SK-N-SH (cell line): Measurements from ENCODE around the gene IKBKE. TPM values are rescaled to one million over a fixed set of nuclear protein-coding genes. Genes with fewer than 3 reads are reported as not detected.

Experiments used
- CTCF ChIA-PET: fragments of 300-600, 350-600 bp; formaldehyde crosslinking; extraction: SDS; loops from one replicate; lab custom pipeline; 2021; lab: Yijun Ruan, JAX
- POLR2A ChIA-PET: fragments of 350-600 bp; sonication (Branson Sonifier 250); formaldehyde crosslinking; extraction: SDS; loops from one replicate; lab custom pipeline; 2020; ENCODE audit warnings: antibody characterized with exemption, inconsistent platforms; lab: Yijun Ruan, JAX
- DNase-seq: peaks from one replicate; pipeline ENCODE4 v3.0.0; 2012
- H2AFZ ChIP-seq: fragments of 200-600 bp; sonication (generic); 2 replicates; pipeline ENCODE4 v1.8.1; 2016; ENCODE audit warnings: antibody characterized with exemption, mild to moderate bottlenecking, low read depth
- H3F3A ChIP-seq: fragments of 200-600 bp; sonication (generic); replicated peaks from 2 replicates; pipeline ENCODE3; 2016; ENCODE audit warnings: antibody characterized with exemption, mild to moderate bottlenecking; ENCODE audit not compliant: insufficient read depth
- H3K27ac ChIP-seq, 2 experiments: fragments of 200-500 bp in 1 of 2; fragments of 200-600 bp in 1 of 2; sonication (Bioruptor generic) in 1 of 2; sonication (generic), shearing (Covaris generic) in 1 of 2; 2 replicates each; pipeline versions ENCODE4 v1.5.1 to v1.6.1; 2014 to 2016; ENCODE audit warnings: low read depth in 2 of 2, inconsistent platforms in 1 of 2, low read length in 1 of 2, mild to moderate bottlenecking in 1 of 2, mixed read lengths in 1 of 2
- H3K27me3 ChIP-seq: fragments of 200-600 bp; sonication (generic), shearing (Covaris generic); 2 replicates; pipeline ENCODE4 v1.6.1; 2016; ENCODE audit warnings: mixed run types; ENCODE audit not compliant: insufficient read depth
- H3K36me3 ChIP-seq, 2 experiments: fragments of 200-500 bp in 1 of 2; fragments of 200-600 bp in 1 of 2; sonication (Bioruptor generic) in 1 of 2; sonication (generic) in 1 of 2; replicated peaks in 1 of 2; 2 replicates each; pipeline versions ENCODE3 to v1.5.1; 2014 to 2016; ENCODE audit warnings: low read length in 1 of 2, mild to moderate bottlenecking in 1 of 2; ENCODE audit not compliant: insufficient read depth in 2 of 2, control insufficient read depth in 1 of 2
- H3K4me1 ChIP-seq, 2 experiments: fragments of 200-500 bp in 1 of 2; fragments of 200-600 bp in 1 of 2; sonication (Bioruptor generic) in 1 of 2; sonication (generic), shearing (Covaris generic) in 1 of 2; 2 replicates each; pipeline versions ENCODE4 v1.5.1 to v1.6.1; 2014 to 2016; ENCODE audit warnings: low read depth in 1 of 2, low read length in 1 of 2, mixed run types in 1 of 2; ENCODE audit not compliant: insufficient read depth in 2 of 2, control insufficient read depth in 1 of 2
- H3K4me2 ChIP-seq: fragments of 200-600 bp; sonication (generic), shearing (Covaris generic); 2 replicates; pipeline ENCODE4 v1.6.1; 2017; ENCODE audit warnings: mixed run types
- H3K4me3 ChIP-seq, 2 experiments: fragments of 200-500 bp in 1 of 2; fragments of 200-600 bp in 1 of 2; sonication (Bioruptor generic) in 1 of 2; sonication (generic), shearing (Covaris generic) in 1 of 2; 2 replicates each; pipeline versions ENCODE4 v1.5.1 to v1.8.1; 2014 to 2016; ENCODE audit warnings: low read depth in 2 of 2, inconsistent platforms in 1 of 2, low read length in 1 of 2, mild to moderate bottlenecking in 1 of 2, mixed read lengths in 1 of 2, moderate library complexity in 1 of 2
- H3K79me2 ChIP-seq: fragments of 200-600 bp; sonication (generic); 2 replicates; pipeline ENCODE4 v1.8.1; 2017; ENCODE audit warnings: mild to moderate bottlenecking; ENCODE audit not compliant: insufficient read depth
- H3K9ac ChIP-seq: fragments of 200-600 bp; sonication (generic); 2 replicates; pipeline ENCODE4 v1.6.1; 2017; ENCODE audit warnings: mixed run types
- H3K9me2 ChIP-seq: fragments of 200-600 bp; sonication (generic); 2 replicates; pipeline ENCODE4 v1.6.1; 2017; ENCODE audit warnings: mixed run types
- H3K9me3 ChIP-seq: fragments of 200-600 bp; sonication (generic); 2 replicates; pipeline ENCODE4 v1.6.1; 2017; ENCODE audit warnings: mixed run types, mild to moderate bottlenecking, moderate library complexity
- H4K20me1 ChIP-seq: fragments of 200-600 bp; sonication (generic); 2 replicates; pipeline ENCODE4 v1.6.1; 2017; ENCODE audit warnings: mild to moderate bottlenecking, mixed run types; ENCODE audit not compliant: insufficient read depth
- EP300 ChIP-seq, 2 experiments: IDR thresholded peaks; 2 replicates each; pipeline versions ENCODE4 v1.4.0 to v1.6.1; 2012; ENCODE audit warnings: borderline replicate concordance in 1 of 2, low read depth in 1 of 2, low read length in 1 of 2
- EZH2phosphoT487 ChIP-seq: fragments of 200-600 bp; sonication (generic); IDR thresholded peaks from 2 replicates; pipeline ENCODE4 v1.6.1; 2017; ENCODE audit warnings: low read depth, mixed run types, mild to moderate bottlenecking, antibody characterized with exemption, moderate library complexity, borderline replicate concordance
- FOXJ3 ChIP-seq: sonication (generic); formaldehyde crosslinking; IDR thresholded peaks from 2 replicates; pipeline ENCODE4 v1.5.1; 2020; ENCODE audit warnings: mild to moderate bottlenecking, missing genetic modification reagents
- FOXM1 ChIP-seq: IDR thresholded peaks from 2 replicates; pipeline ENCODE4 v1.4.0; 2012; ENCODE audit warnings: low read depth, mild to moderate bottlenecking
- GABPA ChIP-seq: IDR thresholded peaks from 2 replicates; pipeline ENCODE4 v1.4.0; 2012; ENCODE audit warnings: low read depth, mild to moderate bottlenecking
- MEF2A ChIP-seq: IDR thresholded peaks from 2 replicates; pipeline ENCODE4 v1.4.0; 2012; ENCODE audit warnings: low read depth, borderline replicate concordance
- MXI1 ChIP-seq: IDR thresholded peaks from 2 replicates; pipeline ENCODE4 v1.6.1; 2012; ENCODE audit warnings: mild to moderate bottlenecking, low read depth, low read length, improper control_type of control experiment
- NFIC ChIP-seq: IDR thresholded peaks from 2 replicates; pipeline ENCODE4 v1.4.0; 2012; ENCODE audit warnings: borderline replicate concordance
- RAD21 ChIP-seq: IDR thresholded peaks from 2 replicates; pipeline ENCODE4 v1.6.1; 2012; ENCODE audit warnings: mild to moderate bottlenecking, low read length
- RCOR1 ChIP-seq: fragments of 150-350 bp; IDR thresholded peaks from 2 replicates; pipeline ENCODE4 v1.6.1; 2017; ENCODE audit warnings: antibody characterized with exemption, low read length
- RFX5 ChIP-seq: IDR thresholded peaks from 2 replicates; pipeline ENCODE4 v1.6.1; 2012; ENCODE audit warnings: mild to moderate bottlenecking, improper control_type of control experiment, low read length
- TCF12 ChIP-seq: IDR thresholded peaks from 2 replicates; pipeline ENCODE4 v1.4.0; 2012
- TEAD4 ChIP-seq: IDR thresholded peaks from 2 replicates; pipeline ENCODE4 v1.4.0; 2012; ENCODE audit warnings: mild to moderate bottlenecking, borderline replicate concordance; ENCODE audit not compliant: insufficient read depth
- YY1 ChIP-seq: IDR thresholded peaks from 2 replicates; pipeline ENCODE4 v1.4.0; 2012; ENCODE audit warnings: low read depth, mild to moderate bottlenecking
- WGBS: methylation state at CpG from one replicate; pipeline ENCODE4 v1.1.6; 2017; ENCODE audit warnings: low lambda C conversion rate; 5-methylcytosine and 5-hydroxymethylcytosine counted together
- polyA plus RNA-seq, 3 experiments: library from polyadenylated mRNA; depleted of rRNA; stranded (reverse); fragments of >200 nt; gene quantifications; 2 replicates each; pipeline ENCODE4 v1.2.3, GENCODE V29; 2012
- TF ChIP-seq, protein P1 (sequence below): IDR thresholded peaks from 2 replicates; pipeline ENCODE4 v1.4.0; 2012; ENCODE audit warnings: low read depth, borderline replicate concordance
- TF ChIP-seq, protein P2 (sequence below): fragments of 150-350 bp; IDR thresholded peaks from 2 replicates; pipeline ENCODE4 v1.6.1; 2017; ENCODE audit warnings: antibody characterized with exemption, low read length, low read depth, borderline replicate concordance
- TF ChIP-seq, protein P3 (sequence below): IDR thresholded peaks from 2 replicates; pipeline ENCODE4 v1.4.0; 2012; ENCODE audit warnings: low read depth, borderline replicate concordance

IKBKE gene
- polyA plus RNA-seq, 1 of the 3 experiments (the other 2 are of a cell fraction), result 14.5 TPM

DNA sequence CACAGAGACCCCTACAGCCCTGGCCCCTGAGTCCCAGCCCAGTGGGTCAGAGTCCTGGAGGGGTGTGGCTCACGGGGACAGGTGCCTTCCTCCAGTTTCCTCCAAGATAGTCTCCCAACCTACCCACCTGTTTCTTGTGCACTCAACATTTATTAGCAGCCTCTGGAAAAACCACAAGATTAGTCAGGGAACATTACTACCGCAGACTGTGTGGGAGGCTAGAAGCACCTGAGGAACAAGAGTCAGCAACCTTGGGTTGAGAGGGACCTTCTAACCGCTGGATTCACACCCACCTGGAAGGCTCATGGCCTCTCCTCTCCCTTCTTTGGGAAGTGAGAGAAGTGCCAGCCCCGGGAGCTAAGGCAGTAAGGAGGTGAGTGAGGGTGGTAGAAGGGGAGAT is 22.5 kb upstream of the IKBKE start (continued):
- no peak for TF ChIP-seq EP300 (IDR thresholded peaks at IDR 0.05; ENCODE audit: borderline replicate concordance in 1 of 2, low read depth in 1 of 2, low read length in 1 of 2)
- TF ChIP-seq GABPA, result no peak
- TF ChIP-seq, all 33 proteins: peak for 0

DNA sequence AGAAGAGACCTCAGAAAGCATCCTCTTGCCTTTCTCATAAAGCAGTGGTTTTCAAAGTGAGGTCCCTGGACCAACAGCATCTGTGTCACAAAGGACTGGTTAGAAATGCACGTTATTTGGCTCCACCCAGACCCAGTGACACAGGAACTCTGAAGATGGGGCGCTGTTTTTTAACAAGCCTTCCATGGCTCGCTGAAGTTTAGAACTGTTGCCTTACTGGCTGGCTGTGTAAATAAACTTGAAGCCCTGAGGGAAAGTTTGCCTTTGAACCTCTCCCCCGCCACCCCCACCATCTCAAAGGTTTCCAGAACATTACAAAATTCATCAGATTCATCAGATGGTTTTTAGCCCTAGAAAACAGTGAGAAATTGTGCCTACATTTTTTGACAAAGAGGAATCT is 21.8 kb upstream of the IKBKE start:
- no peak overlapping the region for H3K27ac ChIP-seq
- H3K79me2 ChIP-seq, result no peaks in the 10 kb centered on the region; the same call in 1 of the 2 replicates
- H3K27me3 ChIP-seq, result no peaks in the 10 kb centered on the region
- no peaks in the 10 kb centered on the region for H3K9me3 ChIP-seq
- no peak overlapping the region for H3K4me2 ChIP-seq
- no peaks in the 10 kb centered on the region for H3F3A ChIP-seq
- WGBS, result 94% methylated on average over 4 of the region's 4 CpGs
- H2AFZ ChIP-seq, result no peak overlapping the region
- H3K4me3 ChIP-seq, result no peak overlapping the region
- no peaks in the 10 kb centered on the region for H3K9me2 ChIP-seq
- H3K36me3 ChIP-seq, result peaks cover 40 to 72% of the 10 kb centered on the region in 2 experiments
- no peaks in the 10 kb centered on the region for H4K20me1 ChIP-seq
- ChIA-PET POLR2A (no interaction called here), CTCF (no interaction called here)
- H3K4me1 ChIP-seq, result peaks cover 9 to 26% of the 10 kb centered on the region in 2 experiments; a peak in 1 of 4 replicates
- H3K9ac ChIP-seq, result no peak overlapping the region
- no peak for DNase-seq
- TF ChIP-seq EZH2phosphoT487, result no peak
- TF ChIP-seq RFX5, result no peak
- no peak for TF ChIP-seq MEF2A
- no peak for TF ChIP-seq FOXM1
- no peak for TF ChIP-seq MXI1
- no peak for TF ChIP-seq FOXJ3 (CRISPR knock-in tag)
- no peak for TF ChIP-seq YY1
- TF ChIP-seq, protein P1, sequence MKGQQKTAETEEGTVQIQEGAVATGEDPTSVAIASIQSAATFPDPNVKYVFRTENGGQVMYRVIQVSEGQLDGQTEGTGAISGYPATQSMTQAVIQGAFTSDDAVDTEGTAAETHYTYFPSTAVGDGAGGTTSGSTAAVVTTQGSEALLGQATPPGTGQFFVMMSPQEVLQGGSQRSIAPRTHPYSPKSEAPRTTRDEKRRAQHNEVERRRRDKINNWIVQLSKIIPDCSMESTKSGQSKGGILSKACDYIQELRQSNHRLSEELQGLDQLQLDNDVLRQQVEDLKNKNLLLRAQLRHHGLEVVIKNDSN, result no peak
- no peak for TF ChIP-seq RCOR1
- TF ChIP-seq TCF12, result no peak
- TF ChIP-seq TEAD4, result no peak
- TF ChIP-seq NFIC, result no peak
- TF ChIP-seq, protein P2, sequence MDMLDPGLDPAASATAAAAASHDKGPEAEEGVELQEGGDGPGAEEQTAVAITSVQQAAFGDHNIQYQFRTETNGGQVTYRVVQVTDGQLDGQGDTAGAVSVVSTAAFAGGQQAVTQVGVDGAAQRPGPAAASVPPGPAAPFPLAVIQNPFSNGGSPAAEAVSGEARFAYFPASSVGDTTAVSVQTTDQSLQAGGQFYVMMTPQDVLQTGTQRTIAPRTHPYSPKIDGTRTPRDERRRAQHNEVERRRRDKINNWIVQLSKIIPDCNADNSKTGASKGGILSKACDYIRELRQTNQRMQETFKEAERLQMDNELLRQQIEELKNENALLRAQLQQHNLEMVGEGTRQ, result no peak
- no peak for TF ChIP-seq RAD21
- TF ChIP-seq, protein P3, sequence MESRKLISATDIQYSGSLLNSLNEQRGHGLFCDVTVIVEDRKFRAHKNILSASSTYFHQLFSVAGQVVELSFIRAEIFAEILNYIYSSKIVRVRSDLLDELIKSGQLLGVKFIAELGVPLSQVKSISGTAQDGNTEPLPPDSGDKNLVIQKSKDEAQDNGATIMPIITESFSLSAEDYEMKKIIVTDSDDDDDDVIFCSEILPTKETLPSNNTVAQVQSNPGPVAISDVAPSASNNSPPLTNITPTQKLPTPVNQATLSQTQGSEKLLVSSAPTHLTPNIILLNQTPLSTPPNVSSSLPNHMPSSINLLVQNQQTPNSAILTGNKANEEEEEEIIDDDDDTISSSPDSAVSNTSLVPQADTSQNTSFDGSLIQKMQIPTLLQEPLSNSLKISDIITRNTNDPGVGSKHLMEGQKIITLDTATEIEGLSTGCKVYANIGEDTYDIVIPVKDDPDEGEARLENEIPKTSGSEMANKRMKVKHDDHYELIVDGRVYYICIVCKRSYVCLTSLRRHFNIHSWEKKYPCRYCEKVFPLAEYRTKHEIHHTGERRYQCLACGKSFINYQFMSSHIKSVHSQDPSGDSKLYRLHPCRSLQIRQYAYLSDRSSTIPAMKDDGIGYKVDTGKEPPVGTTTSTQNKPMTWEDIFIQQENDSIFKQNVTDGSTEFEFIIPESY, result no peak
- TF ChIP-seq EP300 (IDR thresholded peaks at IDR 0.05; ENCODE audit: borderline replicate concordance in 1 of 2, low read depth in 1 of 2, low read length in 1 of 2), result no peak
